K562 (cell line): ENCODE data around the gene AVPR1A. TPM values are rescaled to one million over a fixed set of nuclear protein-coding genes. Genes with fewer than 3 reads are reported as not detected.
A peak's percentile ranks its signal among the peaks of the same experiment; 100 is the strongest.
"Not testable (repeated sequence)": the region's sequence is repeated elsewhere in the genome, so short reads cannot be mapped to it uniquely, and the experiment has no call there.

Experiments used
- ATAC-seq: fragments of 200-7000 bp; cut with Tn5 transposase; 3 replicates; pipeline ENCODE4 v1.9.1; 2020; ENCODE audit warnings: moderate library complexity
- BruUV-seq: library from RNA; stranded (reverse); fragments of 400-500 nt; replicated peaks from 2 replicates; lab custom pipeline; 2021; lab: Mats Ljungman, UMichigan
- CTCF ChIA-PET: fragments of 300-600 bp; formaldehyde crosslinking; extraction: SDS; loops from one replicate; lab custom pipeline; 2021; ENCODE audit warnings: low intra/inter-chr PET ratio; lab: Yijun Ruan, JAX
- POLR2A ChIA-PET: fragments of 300-600, 350-650 bp; sonication (Branson Sonifier 250); formaldehyde crosslinking; extraction: SDS; loops from one replicate; lab custom pipeline; 2021; ENCODE audit warnings: antibody characterized with exemption, inconsistent platforms; lab: Yijun Ruan, JAX
- DNase-seq, 4 experiments: peaks; one replicate each; pipeline versions ENCODE4 v3.0.0 to v3.0.0-alpha.2; 2011 to 2018; ENCODE audit warnings: low spot score in 3 of 4, mixed read lengths in 3 of 4; ENCODE audit errors: extremely low read depth in 1 of 4
- FAIRE-seq: peaks from 2 replicates; lab custom pipeline; 2011; peaks lifted over from hg19 to GRCh38; lab: Jason Lieb, UNC
- H2AFZ ChIP-seq: 2 replicates; pipeline ENCODE4 v1.6.0; 2011; ENCODE audit warnings: low read depth, low read length, control low read depth, inconsistent platforms
- H3K27ac ChIP-seq: fragments of 200-600 bp; 3 replicates; pipeline ENCODE4 v1.8.0; 2011; ENCODE audit warnings: low read depth, mild to moderate bottlenecking, control low read depth, inconsistent platforms, low read length, moderate library complexity, mixed read lengths; ENCODE audit errors: extremely low read depth
- H3K27me3 ChIP-seq, 2 experiments: fragments of 300-600 bp in 1 of 2; 2 replicates in 1 of 2; 3 replicates in 1 of 2; pipeline versions ENCODE4 v1.6.0 to v1.8.0; 2011; ENCODE audit warnings: inconsistent platforms in 2 of 2, low read length in 2 of 2, mild to moderate bottlenecking in 1 of 2, mixed read lengths in 1 of 2, moderate library complexity in 1 of 2; ENCODE audit not compliant: control insufficient read depth in 2 of 2, insufficient read depth in 2 of 2
- H3K36me3 ChIP-seq: fragments of 300-600 bp; 3 replicates; pipeline ENCODE4 v1.8.0; 2011; ENCODE audit warnings: mild to moderate bottlenecking, low read length, inconsistent platforms; ENCODE audit not compliant: control insufficient read depth, insufficient read depth
- H3K4me1 ChIP-seq, 2 experiments: fragments of 200-600 bp in 1 of 2; replicated peaks in 1 of 2; 2 replicates in 1 of 2; 3 replicates in 1 of 2; pipeline versions ENCODE4 v1.5.1 to v1.8.0; 2011; ENCODE audit warnings: inconsistent platforms in 2 of 2, low read length in 2 of 2, mild to moderate bottlenecking in 1 of 2, mixed read lengths in 1 of 2, moderate library complexity in 1 of 2; ENCODE audit not compliant: control insufficient read depth in 2 of 2, insufficient read depth in 2 of 2
- H3K4me2 ChIP-seq: 2 replicates; pipeline ENCODE4 v1.6.1; 2011; ENCODE audit warnings: low read length, control low read depth, inconsistent platforms, mixed read lengths; ENCODE audit not compliant: insufficient read depth
- H3K4me3 ChIP-seq: fragments of 200-600 bp; sonication (generic), shearing (Covaris generic); 2 replicates; pipeline ENCODE4 v1.5.1; 2016; ENCODE audit warnings: control low read depth, inconsistent platforms
- H3K79me2 ChIP-seq: fragments of 200-600 bp; 3 replicates; pipeline ENCODE4 v1.8.0; 2011; ENCODE audit warnings: low read length, inconsistent platforms; ENCODE audit not compliant: control insufficient read depth, insufficient read depth
- H3K9ac ChIP-seq, 2 experiments: 2 replicates each; pipeline versions ENCODE4 v1.6.0 to v1.6.1; 2011; ENCODE audit warnings: low read depth in 2 of 2, low read length in 2 of 2, control low read depth in 1 of 2, inconsistent platforms in 1 of 2, mild to moderate bottlenecking in 1 of 2, mixed read lengths in 1 of 2; ENCODE audit not compliant: insufficient read depth in 1 of 2
- H3K9me1 ChIP-seq: one replicate; pipeline ENCODE4 v1.6.0; 2011; ENCODE audit warnings: inconsistent platforms, mild to moderate bottlenecking, low read length, moderate library complexity; ENCODE audit not compliant: control insufficient read depth, insufficient read depth
- H3K9me3 ChIP-seq: replicated peaks from 2 replicates; pipeline ENCODE4 v1.5.1; 2011; ENCODE audit warnings: low read depth, low read length, inconsistent platforms; ENCODE audit not compliant: control insufficient read depth, insufficient read depth
- H4K20me1 ChIP-seq: replicated peaks from 2 replicates; pipeline ENCODE4 v1.6.1; 2011; ENCODE audit warnings: low read length, inconsistent platforms, mixed read lengths; ENCODE audit not compliant: control insufficient read depth, insufficient read depth
- FOXA3 ChIP-seq, 2 experiments: fragments of 450-650 bp in 1 of 2; sonication (generic) in 1 of 2; formaldehyde crosslinking; IDR thresholded peaks in 1 of 2; conservative IDR thresholded peaks in 1 of 2; 2 replicates each; pipeline versions ENCODE4 v1.4.0 to v1.8.0; 2020 to 2022; ENCODE audit warnings: mild to moderate bottlenecking in 2 of 2, missing genetic modification reagents in 1 of 2
- TFE3 ChIP-seq: fragments of 450-650 bp; formaldehyde crosslinking; IDR thresholded peaks from 2 replicates; pipeline ENCODE4 v1.4.0; 2020; ENCODE audit warnings: mild to moderate bottlenecking, mixed read lengths
- ZEB2 ChIP-seq: fragments of 450-650 bp; IDR thresholded peaks from 2 replicates; pipeline ENCODE4 v1.6.1; 2016
- ZNF197 ChIP-seq: fragments of 200-800 bp; sonication (Bioruptor generic); IDR thresholded peaks from 2 replicates; pipeline ENCODE4 v1.6.1; 2016; ENCODE audit warnings: low read depth, missing genetic modification characterization, missing compliant biosample characterization
- ZNF217 ChIP-seq: sonication (generic); formaldehyde crosslinking; IDR thresholded peaks from 2 replicates; pipeline ENCODE4 v1.8.0; 2022; ENCODE audit warnings: mild to moderate bottlenecking, missing genetic modification reagents
- ZNF324 ChIP-seq: fragments of 250-450 bp; sonication (Bioruptor Pico); IDR thresholded peaks from 2 replicates; pipeline ENCODE4 v1.4.0; 2020; ENCODE audit warnings: mild to moderate bottlenecking
- WGBS: fragments of 100-300 bp; shearing (Covaris generic); methylation state at CpG from one replicate; pipeline ENCODE4 v1.1.6; 2016; ENCODE audit warnings: low coverage, mixed read lengths; ENCODE audit not compliant: insufficient coverage; ENCODE audit errors: missing lambda C conversion rate; 5-methylcytosine and 5-hydroxymethylcytosine counted together
- in situ Hi-C: fragments of 300-500 bp; cut with MboI; formaldehyde crosslinking; loops from 4 replicates; pipeline ENCODE4 v1.15.0; 2018; ENCODE audit warnings: inconsistent platforms, mixed read lengths
- intact Hi-C: fragments of 100-400 bp; cut with micrococcal nuclease; formaldehyde crosslinking; loops from 2 replicates; pipeline ENCODE4 v1.14.2; 2022
- polyA plus RNA-seq, 8 experiments: library from polyadenylated mRNA; depleted of rRNA in 4 of 8; stranded (reverse) in 5 of 8; unstranded in 3 of 8; fragments of >200 nt; fragmentation: Nextera tagmentation in 2 of 8; fragmentation: Illumina TruSeq in 1 of 8; extraction: Ambion mirVana in 2 of 8; extraction: Trizol in 1 of 8; gene quantifications; 2 replicates each; pipeline versions ENCODE4 v1.2.1 to v1.2.3, GENCODE V29; 2011 to 2014; ENCODE audit warnings: inconsistent platforms in 1 of 8, missing spikeins in 1 of 8
- total RNA-seq, 7 experiments: library from RNA; depleted of rRNA in 6 of 7; stranded (reverse); fragments of >200 nt in 6 of 7; fragmentation: Illumina TruSeq in 2 of 7; extraction: Trizol in 2 of 7; gene quantifications; 2 replicates each; pipeline versions ENCODE4 v1.2.1 to v1.2.3, GENCODE V29; 2011 to 2021; ENCODE audit warnings: low replicate concordance in 1 of 7
- TF ChIP-seq, protein P1 (sequence below): fragments of 450-650 bp; IDR thresholded peaks from 2 replicates; pipeline ENCODE4 v1.6.1; 2017; ENCODE audit warnings: antibody characterized with exemption, mild to moderate bottlenecking

Gene AVPR1A
- total and polyA plus RNA-seq, 9 of the 15 experiments (the other 6 are each of a cell fraction or from before 2014, with no cell fraction given), result under 0.01 to 0.04 (median 0.03) TPM; not detected in 3

- H3K36me3 ChIP-seq, H3K9me3 ChIP-seq: not testable (repeated sequence)
- TF ChIP-seq FOXA3 (CRISPR knock-in tag; conservative IDR thresholded peaks at IDR 0.05 in 1 of 2, IDR thresholded peaks at IDR 0.05 in 1 of 2), result 0 out of 4 replicates have a peak, but pooled peaks of 1 of the 2 experiments have one; percentile 29
- TF ChIP-seq, all 486 proteins: peak for 1; not testable (repeated sequence) for 485
- H3K79me2 ChIP-seq, BruUV-seq, DNase-seq, ATAC-seq, H2AFZ ChIP-seq, FAIRE-seq, H3K4me1 ChIP-seq, H3K9ac ChIP-seq, H3K4me3 ChIP-seq, H3K9me1 ChIP-seq, H3K27ac ChIP-seq, CTCF ChIA-PET, POLR2A ChIA-PET, H3K4me2 ChIP-seq, intact Hi-C loops, H3K27me3 ChIP-seq, in situ Hi-C loops, H4K20me1 ChIP-seq: not testable (repeated sequence)
- 2% methylated on average over 6 of the region's 6 CpGs for WGBS
These were observed 16.7 kb upstream of the AVPR1A start for GRCh38 chr12:63167741-63168140.

- POLR2A ChIA-PET, result no interaction called here
- FAIRE-seq (no peak), DNase-seq (no peak), ATAC-seq (no peak)
- in situ Hi-C loops (no loop called here), intact Hi-C loops (no loop called here)
- Histone ChIP-seq H4K20me1 (no peaks in the 10 kb centered on the region), H3K36me3 (no peaks in the 10 kb centered on the region), H3K9me1 (no peaks in the 10 kb centered on the region), H3K79me2 (no peaks in the 10 kb centered on the region), H3K4me2 (no peak overlapping the region), H3K27me3 (no peaks in the 10 kb centered on the region), H3K4me1 (no peaks in the 10 kb centered on the region), H3K9ac (no peak overlapping the region), H2AFZ (no peak overlapping the region), H3K27ac (no peak overlapping the region), H3K9me3 (no peaks in the 10 kb centered on the region), H3K4me3 (no peak overlapping the region)
- no TSS peak for BruUV-seq
- 4% methylated on average over 2 of the region's 2 CpGs for WGBS
- TF ChIP-seq ZNF324 (no peak), ZNF197 (CRISPR knock-in tag) (no peak), TFE3 (CRISPR knock-in tag) (no peak), ZEB2 (no peak), ZNF217 (CRISPR knock-in tag) (no peak)
- TF ChIP-seq, protein P1, sequence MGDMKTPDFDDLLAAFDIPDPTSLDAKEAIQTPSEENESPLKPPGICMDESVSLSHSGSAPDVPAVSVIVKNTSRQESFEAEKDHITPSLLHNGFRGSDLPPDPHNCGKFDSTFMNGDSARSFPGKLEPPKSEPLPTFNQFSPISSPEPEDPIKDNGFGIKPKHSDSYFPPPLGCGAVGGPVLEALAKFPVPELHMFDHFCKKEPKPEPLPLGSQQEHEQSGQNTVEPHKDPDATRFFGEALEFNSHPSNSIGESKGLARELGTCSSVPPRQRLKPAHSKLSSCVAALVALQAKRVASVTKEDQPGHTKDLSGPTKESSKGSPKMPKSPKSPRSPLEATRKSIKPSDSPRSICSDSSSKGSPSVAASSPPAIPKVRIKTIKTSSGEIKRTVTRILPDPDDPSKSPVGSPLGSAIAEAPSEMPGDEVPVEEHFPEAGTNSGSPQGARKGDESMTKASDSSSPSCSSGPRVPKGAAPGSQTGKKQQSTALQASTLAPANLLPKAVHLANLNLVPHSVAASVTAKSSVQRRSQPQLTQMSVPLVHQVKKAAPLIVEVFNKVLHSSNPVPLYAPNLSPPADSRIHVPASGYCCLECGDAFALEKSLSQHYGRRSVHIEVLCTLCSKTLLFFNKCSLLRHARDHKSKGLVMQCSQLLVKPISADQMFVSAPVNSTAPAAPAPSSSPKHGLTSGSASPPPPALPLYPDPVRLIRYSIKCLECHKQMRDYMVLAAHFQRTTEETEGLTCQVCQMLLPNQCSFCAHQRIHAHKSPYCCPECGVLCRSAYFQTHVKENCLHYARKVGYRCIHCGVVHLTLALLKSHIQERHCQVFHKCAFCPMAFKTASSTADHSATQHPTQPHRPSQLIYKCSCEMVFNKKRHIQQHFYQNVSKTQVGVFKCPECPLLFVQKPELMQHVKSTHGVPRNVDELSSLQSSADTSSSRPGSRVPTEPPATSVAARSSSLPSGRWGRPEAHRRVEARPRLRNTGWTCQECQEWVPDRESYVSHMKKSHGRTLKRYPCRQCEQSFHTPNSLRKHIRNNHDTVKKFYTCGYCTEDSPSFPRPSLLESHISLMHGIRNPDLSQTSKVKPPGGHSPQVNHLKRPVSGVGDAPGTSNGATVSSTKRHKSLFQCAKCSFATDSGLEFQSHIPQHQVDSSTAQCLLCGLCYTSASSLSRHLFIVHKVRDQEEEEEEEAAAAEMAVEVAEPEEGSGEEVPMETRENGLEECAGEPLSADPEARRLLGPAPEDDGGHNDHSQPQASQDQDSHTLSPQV, result no peak
- CTCF ChIA-PET, result no interaction called here
These were observed 13.9 kb upstream of the AVPR1A start for GRCh38 chr12:63164911-63165310.
